ENCODE measurements around the gene CCDC107. TPM values are rescaled to one million over a fixed set of nuclear protein-coding genes. Genes with fewer than 3 reads are reported as not detected.

The CCDC107 gene
- total and polyA plus RNA-seq, 2 of the 13 experiments (the other 11 are each of a cell fraction or from before 2014, with no cell fraction given) = 7.1 to 15.2 TPM

DNA sequence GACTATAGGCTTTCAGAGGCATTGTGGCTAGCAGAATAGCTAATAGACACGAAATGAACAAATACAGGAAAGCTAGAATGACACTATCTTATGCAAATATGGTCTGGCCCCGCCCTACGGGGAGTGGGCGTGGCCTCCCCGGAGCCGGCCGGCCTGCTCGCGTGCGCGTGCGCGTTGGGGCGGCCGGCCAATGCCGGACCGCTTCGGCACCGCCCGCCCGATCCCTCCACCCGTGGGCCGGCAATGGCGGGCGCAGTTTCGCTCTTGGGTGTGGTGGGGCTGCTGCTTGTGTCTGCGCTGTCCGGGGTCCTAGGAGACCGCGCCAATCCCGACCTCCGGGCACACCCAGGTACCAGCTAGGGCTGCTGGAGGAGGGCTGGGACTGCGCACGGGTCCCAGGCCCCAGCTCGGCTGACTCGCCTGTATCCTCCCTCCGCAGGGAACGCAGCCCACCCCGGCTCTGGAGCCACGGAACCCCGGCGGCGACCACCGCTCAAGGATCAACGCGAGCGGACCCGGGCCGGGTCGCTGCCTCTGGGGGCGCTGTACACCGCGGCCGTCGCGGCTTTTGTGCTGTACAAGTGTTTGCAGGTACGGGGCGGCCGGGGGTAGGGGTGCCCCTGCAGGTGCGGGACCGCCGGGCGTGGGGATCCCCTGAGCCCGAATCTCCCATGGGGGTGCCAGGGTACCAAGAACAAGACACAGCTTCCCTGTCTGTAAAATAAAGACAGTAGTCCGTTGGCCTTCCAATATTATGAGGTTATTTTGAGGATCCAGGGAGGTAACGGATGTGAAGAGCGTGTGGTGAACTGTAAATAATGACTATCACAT, at the start of gene CCDC107 (continued):
- TF ChIP-seq, protein P1, sequence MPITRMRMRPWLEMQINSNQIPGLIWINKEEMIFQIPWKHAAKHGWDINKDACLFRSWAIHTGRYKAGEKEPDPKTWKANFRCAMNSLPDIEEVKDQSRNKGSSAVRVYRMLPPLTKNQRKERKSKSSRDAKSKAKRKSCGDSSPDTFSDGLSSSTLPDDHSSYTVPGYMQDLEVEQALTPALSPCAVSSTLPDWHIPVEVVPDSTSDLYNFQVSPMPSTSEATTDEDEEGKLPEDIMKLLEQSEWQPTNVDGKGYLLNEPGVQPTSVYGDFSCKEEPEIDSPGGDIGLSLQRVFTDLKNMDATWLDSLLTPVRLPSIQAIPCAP (CRISPR knock-in tag; IDR thresholded peaks at IDR 0.05; ENCODE audit: low read depth) = no peak
- TF ChIP-seq ZNF430 (CRISPR knock-in tag; IDR thresholded peaks at IDR 0.05) (0 out of 2 replicates have a peak, but pooled peaks have one; percentile 39), WIZ (CRISPR knock-in tag; IDR thresholded peaks at IDR 0.05) (no peak), DBP (CRISPR knock-in tag; IDR thresholded peaks at IDR 0.05; ENCODE audit: not compliant biosample characterization) (no peak), IKZF1 (IDR thresholded peaks at IDR 0.05) (no peak), ZNF432 (CRISPR knock-in tag; IDR thresholded peaks at IDR 0.05; ENCODE audit: borderline replicate concordance) (no peak), MIER2 (CRISPR knock-in tag; IDR thresholded peaks at IDR 0.05) (0 out of 2 replicates have a peak, but pooled peaks have one; percentile 29), ZNF558 (CRISPR knock-in tag; IDR thresholded peaks at IDR 0.05; ENCODE audit: borderline replicate concordance) (peak; percentile 42; the same call in 1 of the 2 replicates), JDP2 (CRISPR knock-in tag; IDR thresholded peaks at IDR 0.05; ENCODE audit: borderline replicate concordance) (no peak), ZNF101 (CRISPR knock-in tag; IDR thresholded peaks at IDR 0.05; ENCODE audit: borderline replicate concordance, low read depth) (0 out of 2 replicates have a peak, but pooled peaks have one; percentile 52), NKX3-1 (CRISPR knock-in tag; IDR thresholded peaks at IDR 0.05) (no peak), ZNF331 (CRISPR knock-in tag; IDR thresholded peaks at IDR 0.05) (peak; percentile 11; the same call in 1 of the 2 replicates), ZNF207 (IDR thresholded peaks at IDR 0.05; ENCODE audit: borderline replicate concordance) (no peak), SRSF9 (IDR thresholded peaks at IDR 0.05; ENCODE audit: borderline replicate concordance, insufficient read depth, low read depth, low read length, poor library complexity, severe bottlenecking) (no peak), HNRNPLL (IDR thresholded peaks at IDR 0.05; ENCODE audit: low read depth, low read length, poor library complexity, severe bottlenecking) (peak; percentile 88), MLX (CRISPR knock-in tag; IDR thresholded peaks at IDR 0.05) (no peak; the same call in 1 of the 2 replicates), HMGA1 (CRISPR knock-in tag; conservative IDR thresholded peaks at IDR 0.05) (no peak), GATAD1 (CRISPR knock-in tag; IDR thresholded peaks at IDR 0.05) (no peak), TCF12 (IDR thresholded peaks at IDR 0.05) (no peak), TCF12 (CRISPR knock-in tag; IDR thresholded peaks at IDR 0.05) (0 out of 2 replicates have a peak, but pooled peaks have one; percentile 66)
- TF ChIP-seq, protein P2, sequence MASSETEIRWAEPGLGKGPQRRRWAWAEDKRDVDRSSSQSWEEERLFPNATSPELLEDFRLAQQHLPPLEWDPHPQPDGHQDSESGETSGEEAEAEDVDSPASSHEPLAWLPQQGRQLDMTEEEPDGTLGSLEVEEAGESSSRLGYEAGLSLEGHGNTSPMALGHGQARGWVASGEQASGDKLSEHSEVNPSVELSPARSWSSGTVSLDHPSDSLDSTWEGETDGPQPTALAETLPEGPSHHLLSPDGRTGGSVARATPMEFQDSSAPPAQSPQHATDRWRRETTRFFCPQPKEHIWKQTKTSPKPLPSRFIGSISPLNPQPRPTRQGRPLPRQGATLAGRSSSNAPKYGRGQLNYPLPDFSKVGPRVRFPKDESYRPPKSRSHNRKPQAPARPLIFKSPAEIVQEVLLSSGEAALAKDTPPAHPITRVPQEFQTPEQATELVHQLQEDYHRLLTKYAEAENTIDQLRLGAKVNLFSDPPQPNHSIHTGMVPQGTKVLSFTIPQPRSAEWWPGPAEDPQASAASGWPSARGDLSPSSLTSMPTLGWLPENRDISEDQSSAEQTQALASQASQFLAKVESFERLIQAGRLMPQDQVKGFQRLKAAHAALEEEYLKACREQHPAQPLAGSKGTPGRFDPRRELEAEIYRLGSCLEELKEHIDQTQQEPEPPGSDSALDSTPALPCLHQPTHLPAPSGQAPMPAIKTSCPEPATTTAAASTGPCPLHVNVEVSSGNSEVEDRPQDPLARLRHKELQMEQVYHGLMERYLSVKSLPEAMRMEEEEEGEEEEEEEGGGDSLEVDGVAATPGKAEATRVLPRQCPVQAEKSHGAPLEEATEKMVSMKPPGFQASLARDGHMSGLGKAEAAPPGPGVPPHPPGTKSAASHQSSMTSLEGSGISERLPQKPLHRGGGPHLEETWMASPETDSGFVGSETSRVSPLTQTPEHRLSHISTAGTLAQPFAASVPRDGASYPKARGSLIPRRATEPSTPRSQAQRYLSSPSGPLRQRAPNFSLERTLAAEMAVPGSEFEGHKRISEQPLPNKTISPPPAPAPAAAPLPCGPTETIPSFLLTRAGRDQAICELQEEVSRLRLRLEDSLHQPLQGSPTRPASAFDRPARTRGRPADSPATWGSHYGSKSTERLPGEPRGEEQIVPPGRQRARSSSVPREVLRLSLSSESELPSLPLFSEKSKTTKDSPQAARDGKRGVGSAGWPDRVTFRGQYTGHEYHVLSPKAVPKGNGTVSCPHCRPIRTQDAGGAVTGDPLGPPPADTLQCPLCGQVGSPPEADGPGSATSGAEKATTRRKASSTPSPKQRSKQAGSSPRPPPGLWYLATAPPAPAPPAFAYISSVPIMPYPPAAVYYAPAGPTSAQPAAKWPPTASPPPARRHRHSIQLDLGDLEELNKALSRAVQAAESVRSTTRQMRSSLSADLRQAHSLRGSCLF (CRISPR knock-in tag; IDR thresholded peaks at IDR 0.05; ENCODE audit: borderline replicate concordance) = no peak
